Measurements from ENCODE around the gene LST1.
A peak's percentile ranks its signal among the peaks of the same experiment; 100 is the strongest.
"Not testable (repeated sequence)": the region's sequence is repeated elsewhere in the genome, so short reads cannot be mapped to it uniquely, and the experiment has no call there.

LST1 gene

GRCh38 chr6:31588871-31589650 is 3.0 kb downstream of the LST1 start:
- CTCF ChIA-PET: interaction anchor here (1.8 to 31.3 kb wide), 4 partner anchors 8 to 36 kb away, joined by 7 to 1569 read pairs (median 250); partner anchors contain the start of genes ATP6V1G2, DDX39B, LTA and NCR3
- TF ChIP-seq CTCF (IDR thresholded peaks at IDR 0.05; ENCODE audit: insufficient read depth, low read length, missing control alignments): no peak
- POLR2A ChIA-PET: interaction anchor here (0.9 kb wide), 1 partner anchor 48 kb away, joined by 3 read pairs; no protein-coding TSS in a partner anchor
- DNase-seq (ENCODE audit: low read depth, low spot score): no peak
- H3K4me3 ChIP-seq (ENCODE audit: low read depth, low read length): no peak overlapping the region

- CTCF ChIA-PET: interaction anchor here (1.8 to 31.3 kb wide), 4 partner anchors 7 to 38 kb away, joined by 7 to 1569 read pairs (median 250); partner anchors contain the start of genes ATP6V1G2, DDX39B, LTA and NCR3
- DNase-seq (ENCODE audit: low read depth, low spot score); H3K4me3 ChIP-seq (ENCODE audit: low read depth, low read length); POLR2A ChIA-PET: not testable (repeated sequence)
Observed at GRCh38 chr6:31590691-31591090, 4.6 kb downstream of the LST1 start.

GRCh38 chr6:31592396-31592771 is 6.3 kb downstream of the LST1 start:
- CTCF ChIA-PET: interaction anchor here (11.6 to 31.3 kb wide), 2 partner anchors 11 to 40 kb away, joined by 459 to 1569 read pairs; partner anchors contain the start of genes ATP6V1G2, DDX39B, LST1 and LTA
- no peak for DNase-seq (ENCODE audit: low read depth, low spot score)
- no peak for TF ChIP-seq CTCF (IDR thresholded peaks at IDR 0.05; ENCODE audit: insufficient read depth, low read length, missing control alignments)
- H3K4me3 ChIP-seq (ENCODE audit: low read depth, low read length): no peak overlapping the region
- POLR2A ChIA-PET: interaction anchor here (1.2 kb wide), 1 partner anchor 30 kb away, joined by 3 read pairs; no protein-coding TSS in a partner anchor

GRCh38 chr6:31597006-31597405 is 10.9 kb downstream of the LST1 start:
- peak; percentile 44 for TF ChIP-seq CTCF (IDR thresholded peaks at IDR 0.05; ENCODE audit: insufficient read depth, low read length, missing control alignments)
- CTCF ChIA-PET: interaction anchor here (0.8 to 31.3 kb wide), 8 partner anchors 15 to 107 kb away, joined by 3 to 1569 read pairs (median 54); partner anchors contain the start of genes AIF1, ATP6V1G2, DDX39B and LST1
- POLR2A ChIA-PET: no interaction called here
- DNase-seq (ENCODE audit: low read depth, low spot score): no peak
- no peak overlapping the region for H3K4me3 ChIP-seq (ENCODE audit: low read depth, low read length)

GRCh38 chr6:31607317-31607716 is 21.2 kb downstream of the LST1 start:
- H3K4me3 ChIP-seq (ENCODE audit: low read depth, low read length): no peak overlapping the region
- ChIA-PET CTCF (interaction anchor here (0.7 to 12.1 kb wide), 4 partner anchors 10 to 61 kb away, joined by 3 to 148 read pairs (median 4); partner anchors contain the start of gene ATP6V1G2), POLR2A (interaction anchor here (0.6 kb wide), 1 partner anchor 220 kb away, joined by 3 read pairs; the partner anchor contains the start of gene HSPA1B)
- TF ChIP-seq CTCF (IDR thresholded peaks at IDR 0.05; ENCODE audit: insufficient read depth, low read length, missing control alignments): no peak
- no peak for DNase-seq (ENCODE audit: low read depth, low spot score)

GRCh38 chr6:31609519-31610406 is 23.7 kb downstream of the LST1 start:
- no peak for TF ChIP-seq CTCF (IDR thresholded peaks at IDR 0.05; ENCODE audit: insufficient read depth, low read length, missing control alignments)
- H3K4me3 ChIP-seq (ENCODE audit: low read depth, low read length): no peak overlapping the region
- CTCF ChIA-PET: interaction anchor here (0.8 to 12.1 kb wide), 8 partner anchors 8 to 74 kb away, joined by 3 to 148 read pairs (median 4); partner anchors contain the start of gene ATP6V1G2
- POLR2A ChIA-PET: no interaction called here
- DNase-seq (ENCODE audit: low read depth, low spot score): no peak
